Activated CD4-positive, alpha-beta T cell treated with anti-CD3 and anti-CD28 coated beads, Interleukin-2, amount 50 U/mL, for 16 hours (primary cell): Measurements from ENCODE around the gene RAB3C.
A peak's percentile ranks its signal among the peaks of the same experiment; 100 is the strongest.

Source experiments
- DNase-seq: peaks from one replicate; pipeline ENCODE4 v3.0.0-alpha.2; 2020

The RAB3C gene

DNA sequence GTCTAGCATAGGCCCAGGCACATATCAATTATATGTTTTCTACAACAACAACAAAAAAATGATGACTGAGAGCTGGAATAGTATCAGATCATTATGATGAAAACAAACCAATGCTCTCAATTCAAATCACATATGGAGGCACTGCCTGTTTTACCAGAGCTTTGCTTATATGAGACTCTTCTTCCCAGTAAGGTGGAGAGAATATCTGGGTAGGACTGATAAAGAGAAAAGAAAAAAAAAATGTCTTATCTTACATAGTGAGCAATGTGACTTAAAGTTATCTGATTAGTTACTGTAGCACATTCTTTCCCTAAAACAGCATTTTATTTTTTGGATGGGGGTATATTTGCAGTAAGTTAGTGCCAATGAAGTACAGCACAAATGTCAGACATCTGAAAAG is 154.8 kb downstream of the RAB3C start:
- DNase-seq: no peak

- no peak for DNase-seq
These were observed 155.5 kb downstream of the RAB3C start for GRCh38 chr5:58738336-58738735.

DNA sequence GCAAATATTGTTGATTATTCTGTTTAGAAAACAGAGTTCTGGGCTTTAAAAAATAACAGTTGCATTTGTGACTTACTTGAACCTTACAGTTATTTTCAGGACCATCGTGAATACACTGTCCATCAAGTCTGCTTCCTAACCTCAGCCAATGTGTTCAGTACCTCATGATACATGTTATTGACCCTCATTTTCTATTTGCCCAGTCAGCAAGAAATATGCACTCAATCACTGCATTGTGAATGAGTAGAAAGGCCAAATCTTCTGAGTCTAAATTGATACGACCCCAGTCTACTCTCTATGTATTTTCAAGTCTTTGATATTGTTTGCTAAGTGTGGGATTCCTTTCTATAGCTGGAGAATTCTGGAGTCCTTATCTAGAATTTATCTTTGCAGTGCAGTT is 156.2 kb downstream of the RAB3C start:
- DNase-seq: no peak

DNA sequence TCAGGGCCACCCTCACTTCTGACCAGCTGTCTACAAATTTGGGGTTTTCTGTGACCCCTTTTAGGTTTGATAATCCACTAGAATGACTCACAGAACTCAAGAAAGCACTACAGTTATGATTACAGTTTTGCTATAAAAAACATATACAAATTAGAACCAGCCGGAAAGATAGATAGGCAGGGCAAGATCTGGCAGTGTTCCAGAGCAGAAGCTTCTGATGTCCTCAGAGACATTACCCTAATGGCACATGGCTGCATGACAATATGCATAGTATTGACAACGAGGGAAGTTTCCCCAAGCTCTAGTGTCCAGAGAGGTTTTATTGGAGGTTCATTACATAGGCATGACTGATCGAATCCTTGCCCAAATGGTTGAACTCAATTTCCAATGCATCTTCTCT is 158.1 kb downstream of the RAB3C start:
- DNase-seq: no peak

DNA sequence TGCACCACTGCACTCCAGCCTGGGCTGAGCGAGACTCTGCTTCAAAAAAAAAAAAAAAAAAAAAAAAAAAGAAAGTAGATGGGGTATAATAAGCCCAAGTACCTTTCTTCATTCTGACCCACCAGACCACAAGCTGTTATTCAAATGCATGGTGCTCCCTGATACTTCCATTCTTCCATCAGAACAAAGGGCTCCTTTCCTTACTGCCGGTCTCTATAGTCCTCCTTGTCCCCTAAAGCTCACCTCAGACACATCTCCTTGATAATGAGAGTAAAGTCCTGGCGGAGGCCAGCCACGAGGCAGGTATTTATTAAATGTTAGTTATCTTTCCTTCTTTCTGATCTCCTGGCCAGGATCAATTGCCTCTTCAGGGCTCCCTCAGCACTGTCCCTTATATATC is 162.5 kb downstream of the RAB3C start:
- DNase-seq: no peak

DNA sequence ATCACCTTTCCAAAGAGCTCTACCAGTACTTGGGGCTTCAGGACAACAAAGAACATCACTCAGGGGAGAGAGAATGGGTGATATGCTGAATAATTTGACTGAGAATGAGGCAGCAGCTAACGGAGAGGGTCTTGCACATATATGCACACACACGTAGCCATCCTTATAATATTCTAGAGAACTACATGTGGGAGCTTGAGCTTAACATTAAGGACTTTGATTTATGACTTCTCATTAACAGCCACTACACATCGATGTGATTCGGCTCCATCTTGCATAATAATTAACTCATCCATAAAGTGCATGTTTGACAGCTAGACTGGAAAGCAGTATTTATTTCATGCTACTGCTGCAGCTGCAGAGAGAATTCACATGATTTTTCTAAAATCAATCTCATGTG is 163.4 kb downstream of the RAB3C start:
- no peak for DNase-seq

GRCh38 chr5:58750036-58750435 is 167.2 kb downstream of the RAB3C start:
- no peak for DNase-seq

- peak; percentile 54 for DNase-seq
These were observed 168.5 kb downstream of the RAB3C start for GRCh38 chr5:58751222-58751837.

DNA sequence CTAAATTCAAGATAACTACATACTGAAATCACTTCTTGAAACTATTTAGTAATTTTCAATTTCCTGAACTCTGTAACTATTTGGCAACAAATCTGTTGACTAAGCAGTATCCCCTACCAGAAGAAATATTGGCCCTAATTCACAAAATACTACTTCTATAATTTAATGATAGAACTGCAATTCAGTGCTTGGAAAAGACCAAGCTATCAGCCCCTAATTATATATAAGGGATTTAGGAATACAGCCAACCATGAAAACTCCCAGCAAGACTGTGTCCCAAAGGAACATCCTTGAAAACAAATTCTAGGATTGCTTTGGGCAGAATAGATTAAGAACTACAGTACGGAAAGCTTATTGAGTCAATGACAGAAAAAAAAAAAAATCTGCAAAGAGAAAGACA is 169.2 kb downstream of the RAB3C start:
- DNase-seq: no peak

- DNase-seq: no peak
These were observed 170.6 kb downstream of the RAB3C start for GRCh38 chr5:58753446-58753845.

- DNase-seq: no peak
These were observed 171.4 kb downstream of the RAB3C start for GRCh38 chr5:58754250-58754649.

DNA sequence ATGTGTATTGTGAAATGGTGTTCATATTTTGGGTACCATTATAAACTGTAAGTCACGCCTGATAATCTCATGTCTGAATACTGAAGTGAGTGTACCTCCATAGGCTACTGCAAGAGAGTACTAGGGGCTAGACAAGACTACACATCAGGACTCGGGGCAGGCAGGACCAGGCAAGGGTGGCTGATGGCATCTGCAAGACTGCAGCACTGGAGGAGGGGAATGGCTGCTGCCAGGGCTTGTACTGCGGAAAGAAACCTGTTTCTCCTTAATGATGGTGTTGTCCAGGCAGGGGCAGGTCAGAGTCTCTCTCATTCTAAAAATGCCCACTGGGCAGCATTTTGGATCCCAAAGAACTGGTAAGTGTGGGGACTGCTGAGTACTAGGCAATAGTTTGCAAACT is 172.5 kb downstream of the RAB3C start:
- no peak for DNase-seq

GRCh38 chr5:58759745-58760144 is 176.9 kb downstream of the RAB3C start:
- peak; percentile 46 for DNase-seq

GRCh38 chr5:58760222-58760621 is 177.3 kb downstream of the RAB3C start:
- DNase-seq: no peak

- DNase-seq: no peak
These were observed 178.5 kb downstream of the RAB3C start for GRCh38 chr5:58761407-58761806.

- peak; percentile 6 for DNase-seq
These were observed 180.5 kb downstream of the RAB3C start for GRCh38 chr5:58763390-58763789.

- DNase-seq: no peak
These were observed 181.3 kb downstream of the RAB3C start for GRCh38 chr5:58764199-58764598.

GRCh38 chr5:58765058-58765457 is 182.2 kb downstream of the RAB3C start:
- no peak for DNase-seq

GRCh38 chr5:58767104-58767503 is 184.2 kb downstream of the RAB3C start:
- DNase-seq: no peak

GRCh38 chr5:58770136-58770535 is 187.3 kb downstream of the RAB3C start:
- DNase-seq: no peak

DNA sequence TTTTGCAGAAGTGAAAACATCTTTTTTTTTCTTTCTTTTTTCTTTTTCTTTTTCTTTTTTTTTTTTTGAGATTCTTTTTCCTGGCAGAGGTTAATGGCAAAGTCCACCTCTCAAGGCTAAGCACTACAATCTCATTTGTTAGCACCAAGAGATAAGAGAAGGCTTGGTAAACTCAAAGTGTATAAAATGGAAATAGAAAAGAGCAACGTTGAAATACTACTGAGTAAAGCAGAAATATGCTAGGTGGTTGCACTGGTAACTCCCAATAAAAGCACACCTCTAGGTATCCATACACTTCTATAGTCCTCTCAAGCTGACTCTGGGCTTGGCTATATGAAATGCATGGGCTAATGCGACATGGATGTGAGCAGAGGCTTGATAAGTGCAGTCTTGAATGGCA is 188.9 kb downstream of the RAB3C start:
- no peak for DNase-seq

- DNase-seq: no peak
These were observed 191.0 kb downstream of the RAB3C start for GRCh38 chr5:58773744-58774441.

DNA sequence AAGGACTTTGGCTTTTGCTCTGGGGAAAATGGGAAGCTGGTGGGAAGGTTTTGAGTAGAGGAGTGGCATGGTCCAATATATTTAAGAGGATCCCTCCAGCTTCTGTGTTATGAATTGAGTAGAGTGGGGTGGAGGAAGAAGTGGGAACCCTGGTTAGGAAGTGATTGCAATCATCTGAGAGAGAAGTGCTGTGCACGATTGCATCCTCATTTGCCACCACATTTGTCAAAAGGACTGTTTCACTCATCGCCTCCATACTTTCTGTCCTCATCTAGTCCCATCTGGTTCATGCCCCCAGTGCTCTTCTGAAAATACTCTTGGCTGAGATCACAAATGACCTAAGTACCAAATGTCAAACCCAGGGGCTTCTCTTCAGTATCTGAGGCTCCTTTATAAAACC is 192.1 kb downstream of the RAB3C start:
- no peak for DNase-seq

DNA sequence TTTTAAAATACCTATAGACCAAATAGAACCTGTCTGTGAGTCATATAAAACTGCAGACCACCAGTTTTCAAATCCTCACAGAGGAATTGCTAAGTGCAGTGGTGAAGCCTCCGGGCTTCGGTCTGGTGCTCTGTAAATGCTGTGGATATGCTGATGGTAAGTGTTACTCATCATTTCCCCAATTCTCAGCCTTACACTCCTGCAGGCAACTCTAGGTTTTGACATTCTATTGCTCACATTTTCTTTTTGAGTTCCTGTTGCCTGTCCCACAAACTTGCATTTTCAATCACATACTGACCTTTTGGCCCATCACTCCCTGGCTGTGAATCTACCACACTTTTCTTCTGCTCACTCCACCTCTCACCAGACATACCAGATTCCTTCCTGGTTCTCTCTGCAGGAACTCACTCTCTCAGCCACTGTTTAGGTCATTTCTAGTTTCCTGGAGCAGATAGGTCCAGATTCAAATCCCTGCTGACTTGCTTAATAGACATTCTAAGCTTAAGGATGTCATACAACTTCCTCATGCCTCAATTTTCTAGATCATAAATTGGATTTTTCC is 192.9 kb downstream of the RAB3C start:
- peak; percentile 52 for DNase-seq

DNA sequence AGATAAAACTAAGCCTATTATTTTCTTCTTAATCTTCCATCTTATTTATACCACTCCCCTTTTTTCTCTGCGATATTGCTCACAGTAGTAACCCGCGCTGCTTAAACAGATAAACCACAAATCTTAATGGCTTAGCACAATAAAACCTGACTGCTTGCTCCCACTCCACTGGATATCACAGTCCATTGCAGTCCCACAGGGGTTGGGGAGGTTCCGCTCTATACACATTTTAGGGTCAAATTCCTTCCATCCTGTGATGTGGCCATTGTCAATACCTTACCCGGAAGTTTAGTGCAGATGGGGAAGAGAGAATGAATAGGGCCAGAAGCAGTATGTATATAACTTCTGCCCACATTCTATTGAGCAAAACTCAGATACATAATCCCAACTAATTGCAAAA is 193.7 kb downstream of the RAB3C start:
- DNase-seq: no peak
